AG04450 (cell line): ENCODE measurements around the gene TMEM115. TPM values are rescaled to one million over a fixed set of nuclear protein-coding genes. Genes with fewer than 3 reads are reported as not detected.

Experiments
- CTCF ChIA-PET: fragments of 300-600, 350-600 bp; formaldehyde crosslinking; extraction: SDS; loops from one replicate; lab custom pipeline; 2022; ENCODE audit warnings: antibody characterized with exemption, inconsistent platforms; lab: Charles Lee
- POLR2A ChIA-PET: fragments of 350-600 bp; formaldehyde crosslinking; extraction: SDS; loops from one replicate; lab custom pipeline; 2021; ENCODE audit warnings: antibody characterized with exemption, inconsistent platforms; lab: Yijun Ruan, JAX
- DNase-seq: peaks from one replicate; pipeline ENCODE4 v3.0.0-alpha.2; 2011; ENCODE audit warnings: low read depth, low spot score
- H3K27ac ChIP-seq: one replicate; pipeline ENCODE4 v1.5.1; 2012; ENCODE audit warnings: low read depth, low read length, control low read depth
- H3K27me3 ChIP-seq: one replicate; pipeline ENCODE4 v1.6.0; 2012; ENCODE audit warnings: low read length; ENCODE audit not compliant: control insufficient read depth, insufficient read depth
- H3K4me3 ChIP-seq: 2 replicates; pipeline ENCODE4 v1.5.1; 2011; ENCODE audit warnings: mild to moderate bottlenecking, low read depth, low read length, control low read depth
- H3K9me3 ChIP-seq: 2 replicates; pipeline ENCODE4 v1.5.1; 2012; ENCODE audit warnings: low read length; ENCODE audit not compliant: control insufficient read depth, insufficient read depth
- CTCF ChIP-seq: IDR thresholded peaks from 2 replicates; pipeline ENCODE4 v1.5.1; 2011; ENCODE audit warnings: low read depth, low read length, control low read depth, inconsistent platforms
- polyA plus RNA-seq: library from polyadenylated mRNA; depleted of rRNA; stranded (reverse); fragments of >200 nt; gene quantifications from 2 replicates; pipeline ENCODE4 v1.2.3, GENCODE V29; 2011

TMEM115 gene
- polyA plus RNA-seq, 1 experiment: 26.6 TPM

DNA sequence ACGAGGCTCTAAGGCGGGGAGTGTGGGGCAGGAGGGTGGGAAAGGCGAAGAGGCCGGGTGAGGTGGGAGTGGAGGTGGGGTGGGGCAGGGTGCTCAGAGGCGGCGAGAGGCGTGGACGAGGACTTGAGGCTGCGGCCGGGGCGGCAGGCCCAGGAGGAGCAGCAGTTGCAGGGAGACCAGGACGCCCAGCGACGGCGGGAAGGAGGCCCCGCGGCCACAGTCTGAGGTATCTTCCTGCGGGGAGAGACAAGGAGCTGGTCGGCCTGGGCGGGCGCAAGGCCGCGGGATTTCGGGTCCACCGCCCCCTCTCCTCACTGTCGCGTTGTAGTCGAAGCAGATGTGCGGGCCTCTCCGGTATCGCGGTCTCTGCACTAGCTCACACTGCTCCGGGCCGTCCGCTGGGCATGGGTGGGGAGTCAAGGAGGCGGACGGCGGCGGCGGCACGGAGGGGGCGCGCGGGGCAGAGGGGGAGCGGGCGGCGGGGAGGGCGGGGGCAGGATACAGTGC, 5.3 kb upstream of the TMEM115 start:
- POLR2A ChIA-PET: interaction anchor here (1.1 kb wide), 1 partner anchor 28 kb away, joined by 4 read pairs; no protein-coding TSS in a partner anchor
- Histone ChIP-seq H3K4me3 (peak overlapping the region; percentile 60), H3K27ac (no peak overlapping the region), H3K27me3 (peaks cover 15% of the 10 kb centered on the region), H3K9me3 (peaks cover 3% of the 10 kb centered on the region; the same call in 1 of the 2 replicates)
- no peak for DNase-seq
- TF ChIP-seq CTCF: no peak
- CTCF ChIA-PET: interaction anchor here (0.7 to 1.6 kb wide), 2 partner anchors 178 to 183 kb away, joined by 5 to 7 read pairs; no protein-coding TSS in a partner anchor

DNA sequence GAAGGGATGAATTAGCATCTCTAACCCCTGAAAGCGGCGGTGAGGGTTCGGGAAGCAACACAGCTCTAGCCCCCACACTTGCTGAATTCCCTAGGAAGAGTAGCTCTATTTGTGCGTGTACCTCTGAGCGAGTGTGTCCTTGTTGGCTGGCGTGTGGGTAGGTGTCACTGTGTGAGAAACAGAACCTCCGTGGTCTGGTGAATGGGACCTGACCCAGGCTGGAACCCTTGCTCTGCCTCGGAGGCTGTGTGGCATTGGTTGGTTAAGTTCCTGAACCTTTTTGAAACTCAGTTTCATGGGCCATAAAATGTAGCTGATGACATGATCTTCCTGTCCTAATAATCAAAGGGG, 414 bp upstream of the TMEM115 start:
- Histone ChIP-seq H3K4me3 (peak overlapping the region; percentile 35), H3K27ac (no peak overlapping the region), H3K9me3 (peaks cover 6% of the 10 kb centered on the region; the same call in 1 of the 2 replicates), H3K27me3 (no peaks in the 10 kb centered on the region)
- no peak for TF ChIP-seq CTCF
- ChIA-PET CTCF (interaction anchor here (0.6 kb wide), 1 partner anchor 256 kb away, joined by 3 read pairs; no protein-coding TSS in a partner anchor), POLR2A (interaction anchor here (1.4 kb wide), 1 partner anchor 9 kb away, joined by 5 read pairs; the partner anchor contains the start of genes CYB561D2 and NPRL2)
- no peak for DNase-seq

DNA sequence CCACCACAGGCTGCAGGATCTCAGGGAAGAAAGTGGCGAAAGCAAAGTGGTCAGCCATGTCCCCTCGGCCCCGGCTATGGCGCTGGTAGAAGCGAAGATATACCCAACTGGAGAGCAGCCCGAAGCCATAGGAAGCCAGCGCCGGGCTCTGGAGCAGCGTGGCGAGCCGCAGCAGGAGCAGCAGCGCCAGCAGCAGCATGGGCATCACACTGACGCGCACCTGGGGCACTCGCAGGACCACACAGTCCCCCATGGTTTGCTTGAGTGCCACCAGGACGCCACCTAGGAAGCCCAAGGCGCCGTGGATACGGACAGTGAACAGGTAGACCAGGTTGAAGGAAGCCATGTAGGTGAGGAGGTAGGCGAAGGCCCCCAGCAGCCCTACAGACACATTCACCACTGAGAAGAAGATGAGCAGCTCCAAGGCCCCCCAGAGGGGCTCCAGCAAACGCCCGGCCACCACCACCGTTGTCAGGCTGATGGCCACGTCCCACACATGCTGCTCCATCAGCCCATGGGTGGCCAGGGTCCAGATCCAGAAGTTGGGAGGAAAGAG, 888 bp downstream of the TMEM115 start:
- H3K27me3 ChIP-seq: no peaks in the 10 kb centered on the region
- TF ChIP-seq CTCF: no peak
- ChIA-PET CTCF (no interaction called here), POLR2A (no interaction called here)
- H3K27ac ChIP-seq: peak overlapping the region; percentile 57
- peak overlapping the region; percentile 99 for H3K4me3 ChIP-seq
- no peak for DNase-seq
- H3K9me3 ChIP-seq: peaks cover 6% of the 10 kb centered on the region; the same call in 1 of the 2 replicates

- CTCF ChIA-PET: interaction anchor here (0.5 to 1.4 kb wide), 4 partner anchors 10 to 259 kb away, joined by 3 to 7 read pairs (median 4); no protein-coding TSS in a partner anchor
Observed at GRCh38 chr3:50357481-50357880, 1.8 kb downstream of the TMEM115 start.

More at GRCh38 chr3:50357481-50357880, 1.8 kb downstream of the TMEM115 start:
- Histone ChIP-seq H3K27ac (no peak overlapping the region), H3K4me3 (peak overlapping the region; percentile 99), H3K27me3 (no peaks in the 10 kb centered on the region), H3K9me3 (peaks cover 6% of the 10 kb centered on the region; the same call in 1 of the 2 replicates)
- DNase-seq: no peak
- POLR2A ChIA-PET: interaction anchor here (1.4 kb wide), 1 partner anchor 10 kb away, joined by 3 read pairs; no protein-coding TSS in a partner anchor
- no peak for TF ChIP-seq CTCF
